HG02840 (cell line): ENCODE results near the gene HDGFL3.

Source experiments
- ATAC-seq: cut with Tn5 transposase; IDR thresholded peaks from one replicate; pipeline ENCODE4 v1.9.1; 2021; ENCODE audit warnings: mild to moderate bottlenecking, moderate library complexity, moderate number of reproducible peaks; ENCODE audit not compliant: unreplicated experiment, low FRiP score

The HDGFL3 gene

GRCh38 chr15:83132861-83133523 is 74.6 kb downstream of the HDGFL3 start:
- ATAC-seq, result no peak

GRCh38 chr15:83129791-83130190 is 77.8 kb downstream of the HDGFL3 start:
- no peak for ATAC-seq

- ATAC-seq, result no peak
Observed at GRCh38 chr15:83127547-83128150, 80.0 kb downstream of the HDGFL3 start.

GRCh38 chr15:83123529-83123928 is 84.1 kb downstream of the HDGFL3 start:
- ATAC-seq, result no peak

GRCh38 chr15:83119968-83120581 is 87.5 kb downstream of the HDGFL3 start:
- no peak for ATAC-seq

- ATAC-seq, result no peak
Observed at GRCh38 chr15:83118968-83119367, 88.7 kb downstream of the HDGFL3 start.

- no peak for ATAC-seq
Observed at GRCh38 chr15:83118291-83118827, 89.3 kb downstream of the HDGFL3 start.

- no peak for ATAC-seq
Observed at GRCh38 chr15:83115831-83116565, 91.6 kb downstream of the HDGFL3 start.

- ATAC-seq, result no peak
Observed at GRCh38 chr15:83115410-83115809, 92.2 kb downstream of the HDGFL3 start.

GRCh38 chr15:83114856-83115255 is 92.8 kb downstream of the HDGFL3 start:
- no peak for ATAC-seq

- ATAC-seq, result no peak
Observed at GRCh38 chr15:83113881-83114674, 93.5 kb downstream of the HDGFL3 start.

- ATAC-seq, result no peak
Observed at GRCh38 chr15:83112956-83113299, 94.7 kb downstream of the HDGFL3 start.

- ATAC-seq, result no peak
Observed at GRCh38 chr15:83112233-83112955, 95.2 kb downstream of the HDGFL3 start.

- no peak for ATAC-seq
Observed at GRCh38 chr15:83111149-83111548, 96.5 kb downstream of the HDGFL3 start.

- ATAC-seq, result no peak
Observed at GRCh38 chr15:83110381-83110780, 97.2 kb downstream of the HDGFL3 start.

- ATAC-seq, result no peak
Observed at GRCh38 chr15:83109532-83109931, 98.1 kb downstream of the HDGFL3 start.

- peak; percentile 54 for ATAC-seq
Observed at GRCh38 chr15:83108266-83109219, 99.1 kb downstream of the HDGFL3 start.

- ATAC-seq, result no peak
Observed at GRCh38 chr15:83107841-83108181, 99.8 kb downstream of the HDGFL3 start.
